SU-DHL-6 (cell line): ENCODE measurements around the gene RGCC.

Source experiments
- H2AFZ ChIP-seq: fragments of 200-600 bp; sonication (generic); 2 replicates; pipeline ENCODE4 v1.6.1; 2014; ENCODE audit warnings: low read depth, mild to moderate bottlenecking, moderate library complexity, mixed read lengths, antibody characterized with exemption, low read length; ENCODE audit not compliant: severe bottlenecking
- H3F3A ChIP-seq: fragments of 200-600 bp; shearing (Covaris generic); 2 replicates; pipeline ENCODE4 v1.6.0; 2016; ENCODE audit warnings: antibody characterized with exemption, mild to moderate bottlenecking; ENCODE audit not compliant: insufficient read depth
- H3K27ac ChIP-seq: fragments of 200-600 bp; sonication (generic); 2 replicates; pipeline ENCODE4 v1.5.1; 2016; ENCODE audit warnings: low read depth, mild to moderate bottlenecking, low read length, moderate library complexity, mixed read lengths
- H3K27me3 ChIP-seq: fragments of 200-600 bp; sonication (generic), shearing (Covaris generic); 2 replicates; pipeline ENCODE4 v1.6.0; 2014; ENCODE audit warnings: mild to moderate bottlenecking, low read length
- H3K36me3 ChIP-seq: fragments of 200-600 bp; sonication (generic); 2 replicates; pipeline ENCODE4 v1.6.1; 2014; ENCODE audit warnings: mild to moderate bottlenecking, low read length, mixed read lengths
- H3K4me2 ChIP-seq: fragments of 300-600, 200-600 bp; shearing (Covaris generic), sonication (generic); 2 replicates; pipeline ENCODE4 v1.6.0; 2014; ENCODE audit warnings: low read length, low read depth, mild to moderate bottlenecking; ENCODE audit not compliant: poor library complexity, severe bottlenecking
- H3K4me3 ChIP-seq: fragments of 200-600 bp; sonication (generic); 2 replicates; pipeline ENCODE4 v1.5.1; 2014; ENCODE audit warnings: antibody characterized with exemption, low read length, mild to moderate bottlenecking, mixed read lengths; ENCODE audit not compliant: insufficient read depth, poor library complexity, severe bottlenecking
- H3K79me2 ChIP-seq: fragments of 200-600 bp; sonication (generic); 2 replicates; pipeline ENCODE4 v1.6.1; 2014; ENCODE audit warnings: mild to moderate bottlenecking, low read length, moderate library complexity; ENCODE audit not compliant: insufficient read depth
- H3K9ac ChIP-seq: fragments of 200-600 bp; sonication (generic); 2 replicates; pipeline ENCODE4 v1.7.0; 2014; ENCODE audit warnings: mild to moderate bottlenecking, low read length
- H3K9me2 ChIP-seq: fragments of 200-600 bp; sonication (generic); replicated peaks from 2 replicates; pipeline ENCODE4 v1.6.1; 2014; ENCODE audit warnings: low read length; ENCODE audit not compliant: insufficient read depth
- H3K9me3 ChIP-seq: fragments of 200-600 bp; sonication (generic); 2 replicates; pipeline ENCODE4 v1.6.1; 2014; ENCODE audit warnings: low read length, mixed read lengths; ENCODE audit not compliant: insufficient read depth
- H4K20me1 ChIP-seq: fragments of 200-600 bp; sonication (generic); 2 replicates; pipeline ENCODE4 v1.6.1; 2014; ENCODE audit warnings: low read depth, mild to moderate bottlenecking, antibody characterized with exemption, low read length, moderate library complexity, mixed read lengths
- EZH2phosphoT487 ChIP-seq: fragments of 200-600 bp; sonication (generic), shearing (Covaris generic); conservative IDR thresholded peaks from 2 replicates; pipeline ENCODE4 v1.6.1; 2018; ENCODE audit warnings: mild to moderate bottlenecking, antibody characterized with exemption, low read length, moderate library complexity, mixed read lengths
- TF ChIP-seq, protein P1 (sequence below): fragments of 200-600 bp; sonication (generic); IDR thresholded peaks from one replicate; pipeline ENCODE4 v1.5.1; 2017; ENCODE audit warnings: antibody characterized with exemption, mild to moderate bottlenecking, low read length, moderate library complexity; ENCODE audit not compliant: insufficient read depth, poor library complexity, severe bottlenecking

Gene RGCC

DNA sequence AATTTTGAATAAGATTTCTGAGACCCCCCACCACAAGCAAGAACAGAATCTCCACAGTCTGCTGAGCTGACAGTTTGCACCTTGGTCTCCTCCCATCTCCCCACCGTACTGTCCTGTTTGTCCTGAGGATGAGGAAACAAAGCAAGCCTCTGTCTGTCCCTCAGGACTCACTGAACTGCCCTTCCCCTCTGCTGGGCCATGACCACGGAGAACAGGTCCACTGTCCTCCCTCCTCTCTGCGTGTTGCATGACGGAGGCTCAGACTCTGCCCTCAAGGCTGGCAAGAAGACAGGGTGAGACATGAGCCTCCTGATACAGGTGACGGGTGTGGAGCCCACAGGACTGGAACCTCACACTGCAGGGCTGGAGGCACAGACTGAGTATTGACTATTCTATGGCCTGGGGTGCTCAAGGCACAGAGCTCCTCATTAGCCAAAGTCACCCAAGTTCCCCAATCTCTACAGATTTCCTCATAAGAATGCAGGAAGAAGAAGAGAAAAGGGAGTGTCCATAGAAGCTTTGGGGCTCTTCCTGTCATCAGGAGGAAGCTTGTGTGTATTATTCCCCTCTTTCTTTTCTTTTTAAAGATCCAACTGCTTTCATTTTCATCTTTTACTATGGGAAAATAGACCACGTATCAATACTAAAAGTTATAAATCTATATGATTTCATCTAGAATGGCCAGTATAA lies 22.4 kb upstream of the RGCC start:
- no peak overlapping the region for H2AFZ ChIP-seq
- no peaks in the 10 kb centered on the region for H3F3A ChIP-seq
- no peaks in the 10 kb centered on the region for H4K20me1 ChIP-seq
- no peaks in the 10 kb centered on the region for H3K36me3 ChIP-seq
- no peak for TF ChIP-seq EZH2phosphoT487
- TF ChIP-seq, protein P1, sequence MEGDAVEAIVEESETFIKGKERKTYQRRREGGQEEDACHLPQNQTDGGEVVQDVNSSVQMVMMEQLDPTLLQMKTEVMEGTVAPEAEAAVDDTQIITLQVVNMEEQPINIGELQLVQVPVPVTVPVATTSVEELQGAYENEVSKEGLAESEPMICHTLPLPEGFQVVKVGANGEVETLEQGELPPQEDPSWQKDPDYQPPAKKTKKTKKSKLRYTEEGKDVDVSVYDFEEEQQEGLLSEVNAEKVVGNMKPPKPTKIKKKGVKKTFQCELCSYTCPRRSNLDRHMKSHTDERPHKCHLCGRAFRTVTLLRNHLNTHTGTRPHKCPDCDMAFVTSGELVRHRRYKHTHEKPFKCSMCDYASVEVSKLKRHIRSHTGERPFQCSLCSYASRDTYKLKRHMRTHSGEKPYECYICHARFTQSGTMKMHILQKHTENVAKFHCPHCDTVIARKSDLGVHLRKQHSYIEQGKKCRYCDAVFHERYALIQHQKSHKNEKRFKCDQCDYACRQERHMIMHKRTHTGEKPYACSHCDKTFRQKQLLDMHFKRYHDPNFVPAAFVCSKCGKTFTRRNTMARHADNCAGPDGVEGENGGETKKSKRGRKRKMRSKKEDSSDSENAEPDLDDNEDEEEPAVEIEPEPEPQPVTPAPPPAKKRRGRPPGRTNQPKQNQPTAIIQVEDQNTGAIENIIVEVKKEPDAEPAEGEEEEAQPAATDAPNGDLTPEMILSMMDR: no peak
- H3K79me2 ChIP-seq: no peaks in the 10 kb centered on the region
- no peak overlapping the region for H3K9ac ChIP-seq
- no peaks in the 10 kb centered on the region for H3K9me3 ChIP-seq
- H3K4me2 ChIP-seq: no peak overlapping the region
- no peak overlapping the region for H3K27ac ChIP-seq
- H3K4me3 ChIP-seq: no peak overlapping the region
- no peaks in the 10 kb centered on the region for H3K9me2 ChIP-seq
- H3K27me3 ChIP-seq: no peaks in the 10 kb centered on the region

DNA sequence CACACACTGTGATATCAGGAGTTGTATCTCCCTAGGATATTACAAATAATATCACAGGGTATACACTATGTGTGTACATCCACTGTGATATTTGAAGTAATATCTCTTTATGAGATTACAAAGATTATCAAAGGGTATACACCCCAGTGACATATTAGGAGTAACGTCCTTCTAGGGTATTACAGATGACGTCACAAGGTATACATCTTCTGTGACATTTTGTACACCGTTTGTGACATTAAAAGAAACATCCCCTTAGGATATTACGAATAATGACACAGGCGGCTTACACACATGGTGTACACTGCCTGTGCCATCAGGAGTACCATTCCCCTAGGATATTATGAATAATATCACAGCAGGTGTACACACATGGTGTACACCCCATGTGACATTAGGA lies 13.4 kb upstream of the RGCC start:
- H3K9me2 ChIP-seq: no peaks in the 10 kb centered on the region
- H3K4me3 ChIP-seq: no peak overlapping the region
- no peaks in the 10 kb centered on the region for H3K27me3 ChIP-seq
- TF ChIP-seq, protein P1: no peak
- no peaks in the 10 kb centered on the region for H3K36me3 ChIP-seq
- H3K9ac ChIP-seq: no peak overlapping the region
- no peak overlapping the region for H3K4me2 ChIP-seq
- no peaks in the 10 kb centered on the region for H3K79me2 ChIP-seq
- no peaks in the 10 kb centered on the region for H4K20me1 ChIP-seq
- no peaks in the 10 kb centered on the region for H3F3A ChIP-seq
- H3K27ac ChIP-seq: no peak overlapping the region
- no peak overlapping the region for H2AFZ ChIP-seq
- H3K9me3 ChIP-seq: no peaks in the 10 kb centered on the region

DNA sequence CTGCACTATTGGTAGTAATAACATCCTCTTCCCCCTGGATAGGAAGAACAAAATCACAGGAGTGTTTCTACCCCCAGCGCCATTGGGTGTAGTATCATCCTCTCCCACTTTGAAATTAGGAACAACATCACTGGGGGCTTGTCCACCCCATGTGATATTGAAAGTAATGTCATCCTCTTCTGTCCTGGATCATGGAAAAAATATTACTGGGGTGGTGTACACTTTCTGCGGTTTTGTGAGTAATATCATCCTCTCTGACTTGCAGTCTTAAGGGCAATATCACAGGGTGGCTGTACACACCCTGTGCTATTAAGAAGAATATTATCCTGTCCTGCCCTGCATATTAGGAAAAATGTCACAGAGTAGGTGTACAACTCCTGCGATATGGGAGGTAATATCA lies 4.9 kb upstream of the RGCC start:
- no peaks in the 10 kb centered on the region for H3K27me3 ChIP-seq
- no peaks in the 10 kb centered on the region for H3K9me2 ChIP-seq

More for the DNA sequence above, 4.9 kb upstream of the RGCC start:
- H3K9ac ChIP-seq: no peak overlapping the region
- no peaks in the 10 kb centered on the region for H3K36me3 ChIP-seq
- no peaks in the 10 kb centered on the region; the same call in 1 of the 2 replicates for H3K79me2 ChIP-seq
- no peak overlapping the region for H3K27ac ChIP-seq
- no peak overlapping the region for H3K4me3 ChIP-seq
- no peaks in the 10 kb centered on the region for H4K20me1 ChIP-seq
- no peaks in the 10 kb centered on the region for H3K9me3 ChIP-seq
- no peak for TF ChIP-seq EZH2phosphoT487
- TF ChIP-seq, protein P1: no peak
- H2AFZ ChIP-seq: no peak overlapping the region
- H3F3A ChIP-seq: peaks cover 7% of the 10 kb centered on the region
- no peak overlapping the region for H3K4me2 ChIP-seq
